Ramos (cell line): ENCODE results near the gene UBTD2.
"Not testable (repeated sequence)": the region's sequence is repeated elsewhere in the genome, so short reads cannot be mapped to it uniquely, and the experiment has no call there.

Source experiments
- in situ Hi-C: fragments of 300-500 bp; cut with MboI; formaldehyde crosslinking; loops from one replicate; pipeline ENCODE4 v1.14.3; 2022; ENCODE audit warnings: low sequenced_read_pairs; ENCODE audit not compliant: unreplicated experiment

UBTD2 gene, protein sequence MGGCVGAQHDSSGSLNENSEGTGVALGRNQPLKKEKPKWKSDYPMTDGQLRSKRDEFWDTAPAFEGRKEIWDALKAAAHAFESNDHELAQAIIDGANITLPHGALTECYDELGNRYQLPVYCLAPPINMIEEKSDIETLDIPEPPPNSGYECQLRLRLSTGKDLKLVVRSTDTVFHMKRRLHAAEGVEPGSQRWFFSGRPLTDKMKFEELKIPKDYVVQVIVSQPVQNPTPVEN

DNA sequence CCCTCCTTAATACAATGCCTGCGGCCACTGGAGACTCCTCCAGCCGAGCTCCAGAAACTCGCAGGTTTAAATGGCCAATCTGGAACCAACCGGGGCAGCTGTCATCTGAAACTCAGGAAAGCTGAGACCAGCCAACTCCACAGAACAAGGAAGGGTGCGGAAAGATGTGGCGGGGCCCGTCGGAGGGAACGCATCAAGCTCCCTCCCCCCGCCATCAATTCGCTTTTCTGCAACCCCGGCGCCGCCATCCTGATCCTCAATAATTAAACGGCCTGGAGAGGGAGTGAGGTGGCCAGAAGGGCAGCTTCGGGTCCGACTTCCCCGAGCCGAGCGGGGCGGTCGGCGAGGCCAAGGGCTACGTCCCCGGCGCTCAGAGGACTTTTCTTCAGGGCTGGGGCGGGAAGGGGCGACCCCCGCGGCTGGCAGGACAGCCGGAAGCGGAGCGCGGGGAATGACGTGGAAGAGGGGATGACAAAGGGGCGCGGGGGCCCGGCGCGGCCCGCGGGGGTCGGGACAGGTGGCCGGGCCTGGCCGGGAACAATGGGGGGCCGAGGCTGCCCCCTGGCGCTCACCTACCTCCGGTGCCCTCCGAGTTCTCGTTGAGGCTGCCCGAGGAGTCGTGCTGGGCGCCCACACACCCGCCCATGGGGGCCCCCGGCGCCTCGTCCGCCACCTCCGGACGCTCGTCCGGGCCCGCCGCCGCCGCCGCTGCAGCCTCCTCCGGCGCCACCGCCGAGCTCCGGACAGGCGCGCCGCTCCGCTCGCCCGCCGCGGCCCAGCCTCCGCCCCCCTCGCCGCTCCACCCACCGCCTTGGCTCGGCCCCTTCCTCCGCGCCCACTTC lies at the start of gene UBTD2:
Gene UBTD2, minus strand, starts transcription at position 745 of the 842 bp plus-strand sequence. Its CDS starts 99 bp downstream, at position 646.
- in situ Hi-C loops, result no loop called here

DNA sequence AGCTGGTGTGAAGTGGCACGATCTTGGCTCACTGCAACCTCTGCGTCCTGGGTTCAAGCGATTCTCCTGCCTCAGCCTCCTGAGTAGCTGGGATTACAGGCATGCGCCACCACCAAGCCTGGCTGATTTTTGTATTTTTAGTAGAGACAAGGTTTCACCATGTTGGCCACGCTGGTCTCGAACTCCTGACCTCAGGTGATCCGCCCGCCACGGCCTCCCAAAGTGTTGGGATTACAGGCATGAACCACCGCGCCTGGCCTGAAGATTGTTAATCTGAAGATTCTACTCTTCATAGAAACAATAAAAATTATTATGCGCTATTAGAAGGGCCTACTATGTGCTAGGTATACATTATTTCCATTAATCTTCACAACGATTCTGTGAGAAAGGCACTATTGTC lies 43.3 kb upstream of the UBTD2 start:
- in situ Hi-C loops, result not testable (repeated sequence)

DNA sequence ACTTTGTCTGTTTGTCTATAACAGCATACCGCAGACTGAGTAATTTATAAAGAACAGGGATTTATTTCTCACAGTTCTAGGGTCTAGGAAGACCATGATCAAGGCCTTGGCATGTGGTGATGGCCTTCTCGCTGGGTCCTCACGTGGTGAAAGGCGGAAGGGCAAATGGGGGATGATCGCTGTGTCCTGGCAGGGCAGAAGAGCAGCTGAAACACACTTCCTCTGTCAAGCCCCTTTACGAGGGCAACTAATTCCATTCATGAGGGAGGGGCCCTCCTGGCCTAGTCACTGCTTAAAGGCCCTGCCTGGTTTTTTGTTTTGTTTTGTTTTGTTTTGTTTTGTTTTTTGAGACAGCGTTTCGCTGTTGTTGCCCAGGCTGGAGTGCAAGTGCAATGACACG lies 41.9 kb upstream of the UBTD2 start:
- in situ Hi-C loops, result no loop called here

DNA sequence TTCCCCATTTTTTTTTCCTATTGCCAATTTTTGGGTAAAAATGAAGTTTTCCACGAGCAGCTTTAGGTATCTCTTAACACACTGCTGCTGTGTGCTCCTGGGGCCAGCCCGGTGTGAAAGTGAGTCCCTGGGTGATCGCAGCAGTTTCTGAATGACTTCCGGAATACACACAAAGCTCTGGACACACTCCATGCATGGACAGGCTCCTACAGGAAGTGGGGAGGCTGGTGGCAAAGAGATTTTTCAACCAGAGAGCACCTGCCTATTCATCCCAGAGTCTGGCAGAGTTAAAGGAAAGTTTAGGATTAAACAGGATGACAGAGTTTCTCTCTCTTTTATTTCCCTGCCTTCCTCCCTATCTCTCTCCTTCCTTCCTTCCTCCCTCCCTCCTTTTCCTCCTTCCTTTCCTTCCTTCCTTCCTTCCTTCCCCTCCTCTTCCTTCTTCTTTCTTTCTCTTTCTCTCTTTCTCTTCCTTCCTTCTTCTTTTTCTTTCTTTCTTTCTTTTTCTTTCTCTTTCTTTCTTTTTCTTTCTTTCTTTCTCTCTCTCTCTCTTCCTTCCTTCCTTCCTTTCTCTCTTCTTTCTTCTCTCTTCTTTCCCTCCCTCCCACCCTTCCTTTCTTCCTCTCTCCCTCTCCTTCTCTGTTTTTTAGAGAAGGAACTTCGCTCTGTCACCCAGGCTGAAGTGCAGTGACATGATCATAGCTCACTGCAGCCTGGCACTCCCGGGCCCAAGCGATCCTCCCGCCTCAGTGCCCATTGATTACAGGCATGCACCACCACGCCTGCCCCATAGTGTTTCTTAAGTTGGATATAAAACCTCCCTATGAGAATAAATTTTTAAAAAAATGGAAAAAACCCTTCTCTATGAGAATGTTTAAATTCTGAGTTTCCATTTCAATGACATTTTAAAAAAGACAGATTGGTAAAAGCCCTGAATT lies 38.7 kb upstream of the UBTD2 start:
- in situ Hi-C loops, result no loop called here

DNA sequence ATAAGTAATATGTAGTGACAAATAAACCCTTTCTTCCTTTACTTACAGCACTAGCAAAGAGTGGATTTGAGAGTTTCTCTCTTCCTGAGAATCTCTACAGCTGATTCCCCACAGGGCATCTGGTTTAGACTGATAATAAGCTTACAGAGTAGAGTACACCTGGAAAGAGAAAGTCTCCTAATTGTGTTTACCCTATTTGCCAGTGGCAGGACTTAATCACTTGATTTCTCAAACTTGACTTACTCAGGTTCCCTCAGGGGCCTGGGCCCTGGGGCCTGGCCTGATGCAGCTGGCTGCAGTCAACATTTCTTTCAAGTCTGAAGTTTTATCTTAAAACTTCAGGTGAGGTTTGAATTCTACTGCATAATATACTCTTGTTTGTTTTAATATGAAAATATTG lies 38.0 kb upstream of the UBTD2 start:
- in situ Hi-C loops, result no loop called here

DNA sequence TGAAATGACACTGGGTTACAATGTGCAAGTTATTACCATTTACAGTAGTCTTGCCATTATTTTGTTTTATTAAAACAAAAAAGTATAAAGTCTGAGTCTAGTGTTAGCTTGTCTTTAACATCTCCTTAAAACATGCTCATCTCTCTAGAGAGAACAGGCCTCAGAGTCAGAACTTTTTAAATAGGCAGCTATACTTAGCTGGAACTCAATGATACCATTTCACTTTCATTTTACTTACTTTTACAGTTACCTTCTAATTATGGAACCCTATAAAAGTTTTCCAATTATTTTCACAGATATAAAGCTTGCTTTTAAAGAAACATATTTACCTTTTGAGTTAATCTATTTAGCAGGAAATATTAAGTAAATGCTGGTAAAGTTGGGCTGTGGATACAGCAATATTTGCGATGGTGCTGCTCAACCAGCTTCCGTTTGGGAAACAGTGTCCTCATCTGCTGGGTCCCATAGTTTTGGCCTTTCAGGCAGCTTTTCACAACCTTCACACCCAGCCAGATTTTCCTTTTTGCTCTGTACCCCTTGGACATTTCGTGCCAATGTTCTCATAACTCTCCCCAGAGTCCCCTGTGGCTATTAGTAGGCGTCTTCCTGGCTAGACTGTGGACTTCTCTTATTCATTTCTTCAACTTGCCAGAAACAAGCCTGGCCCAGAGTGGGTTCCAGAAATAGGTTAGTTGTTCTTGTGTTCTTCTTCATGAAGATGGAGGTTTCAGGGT lies 36.3 kb upstream of the UBTD2 start:
- in situ Hi-C loops, result no loop called here

DNA sequence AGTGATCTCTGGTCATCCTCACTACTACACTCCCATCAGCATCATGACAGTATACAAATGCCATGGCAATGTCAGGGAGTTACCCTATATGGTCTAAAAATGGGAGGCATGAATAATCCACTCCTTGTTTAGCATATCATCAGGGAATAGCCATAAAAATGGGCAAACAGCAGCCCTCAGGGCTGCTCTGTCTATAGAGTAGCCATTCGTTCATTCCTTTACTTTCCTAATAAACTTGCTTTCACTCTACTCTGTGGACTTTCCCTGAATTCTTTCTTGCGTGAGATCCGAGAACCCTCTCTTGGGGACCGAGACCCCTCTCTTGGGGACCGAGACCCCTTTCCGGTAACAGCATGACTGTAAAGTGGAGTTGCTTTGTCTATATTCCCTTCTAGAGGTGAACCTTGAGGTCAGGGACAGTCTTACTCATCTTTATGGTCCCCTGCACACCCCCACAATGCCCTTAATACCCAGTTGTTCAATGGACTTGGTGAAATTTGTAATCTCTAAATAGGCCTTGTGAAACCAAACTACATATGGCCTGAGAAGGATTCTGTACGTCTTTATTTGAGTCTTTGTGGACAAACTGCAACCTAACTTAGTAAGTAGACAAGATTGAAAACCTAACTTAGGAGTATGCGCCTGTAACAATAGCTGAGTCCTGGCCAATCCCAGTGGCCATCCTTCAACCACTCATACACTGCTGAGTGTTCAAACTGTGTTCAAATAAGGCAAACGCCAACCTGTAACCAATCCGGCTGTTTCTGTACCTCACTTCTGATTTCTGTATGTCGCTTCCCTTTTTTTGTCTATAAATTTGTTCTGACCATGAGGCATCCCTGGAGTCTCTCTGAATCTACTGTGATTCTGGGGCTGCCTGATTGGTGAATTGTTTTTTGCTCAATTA lies 32.3 kb upstream of the UBTD2 start:
- in situ Hi-C loops, result no loop called here

DNA sequence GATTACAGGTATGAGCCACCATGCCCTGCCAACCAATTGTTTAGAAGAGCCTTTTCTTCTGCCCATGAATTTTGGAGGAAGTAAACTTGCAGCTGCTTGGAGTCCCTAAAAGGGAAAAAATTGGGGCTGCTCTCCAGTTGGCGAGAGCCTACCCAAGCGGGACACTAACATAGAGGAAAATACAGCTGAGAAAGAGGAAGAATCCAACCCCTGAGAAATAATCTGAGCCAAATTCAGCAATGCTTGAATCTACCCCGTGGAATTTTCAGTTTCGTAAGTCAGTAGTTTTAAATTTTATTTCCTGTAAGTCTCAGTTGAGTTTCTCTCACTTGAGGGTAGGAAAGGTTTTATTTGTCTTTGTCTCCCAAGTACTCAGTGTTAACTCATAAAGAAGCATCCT lies 30.4 kb upstream of the UBTD2 start:
- in situ Hi-C loops, result no loop called here

DNA sequence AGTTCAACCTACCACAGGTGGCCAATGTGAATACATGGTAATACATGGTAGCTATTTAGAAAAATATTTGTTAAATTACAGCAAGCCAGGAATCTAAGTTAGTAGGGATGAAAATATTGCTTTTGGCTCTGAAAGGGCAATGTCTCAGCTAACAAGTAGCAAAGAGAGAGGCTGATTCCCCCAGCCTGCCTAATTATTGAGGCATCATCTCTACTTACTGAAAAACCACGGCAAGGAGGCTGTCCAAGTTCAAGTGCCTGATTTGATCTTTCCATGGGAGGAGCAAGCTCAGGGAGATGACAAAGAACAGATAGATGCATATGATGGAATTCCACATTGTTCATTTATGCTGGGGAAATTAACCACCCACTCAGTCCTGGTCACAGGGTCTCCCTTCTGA lies 28.7 kb upstream of the UBTD2 start:
- in situ Hi-C loops, result no loop called here

DNA sequence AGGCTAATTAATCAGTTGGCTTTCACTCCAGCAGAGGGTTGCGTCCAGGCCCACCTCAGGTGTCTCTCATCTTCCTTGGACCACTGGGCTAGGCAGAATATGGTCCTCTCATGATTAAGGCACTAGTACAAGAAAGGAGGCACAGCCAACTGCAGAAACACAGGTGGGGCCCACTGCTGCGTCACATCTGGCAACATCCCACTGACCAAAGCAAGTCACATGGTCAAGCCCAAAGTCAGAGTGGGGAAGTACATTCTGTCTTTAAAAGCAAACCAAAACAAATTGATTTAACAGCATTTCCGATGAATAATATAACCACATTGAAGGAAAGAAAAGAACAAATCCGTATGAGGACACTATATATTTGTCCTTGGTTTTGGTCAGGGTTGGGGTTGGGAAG lies 28.0 kb upstream of the UBTD2 start:
- in situ Hi-C loops, result no loop called here

DNA sequence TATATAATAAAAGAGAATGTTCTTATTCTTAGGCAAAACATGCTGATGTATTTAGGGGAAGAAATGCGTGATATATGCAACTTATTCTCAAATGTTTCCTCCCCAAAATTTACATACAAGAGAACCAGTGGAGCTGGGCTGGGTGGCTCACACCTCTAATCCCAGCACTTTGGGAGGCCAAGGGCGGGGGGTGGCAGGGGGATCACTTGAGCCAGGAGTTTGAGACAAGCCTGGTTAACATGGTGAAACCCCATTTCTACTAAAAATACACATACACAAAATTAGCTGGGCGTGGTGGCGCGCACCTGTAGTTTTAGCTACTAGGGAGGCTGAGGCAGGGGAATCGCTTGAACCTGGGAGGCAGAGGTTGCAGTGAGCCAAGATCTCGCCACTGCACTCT lies 27.5 kb upstream of the UBTD2 start:
- in situ Hi-C loops, result no loop called here

DNA sequence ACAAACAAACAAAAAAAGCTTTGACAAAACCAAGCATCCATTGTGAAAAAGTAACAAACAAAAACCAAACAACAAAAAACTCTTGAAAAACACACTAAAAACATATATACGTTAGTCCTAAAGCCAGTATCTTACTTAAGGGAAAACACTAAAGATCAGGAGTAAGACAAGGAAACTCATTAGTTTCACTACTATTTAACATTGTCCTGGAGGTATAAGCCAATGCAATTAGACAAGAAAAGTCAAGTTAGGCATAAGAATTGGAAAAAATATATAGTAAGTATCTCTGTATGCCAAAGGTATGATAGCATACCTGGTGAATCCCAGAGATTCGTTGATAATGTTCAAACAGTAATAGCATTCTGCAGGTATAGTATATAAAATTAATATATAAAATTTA lies 21.8 kb upstream of the UBTD2 start:
- in situ Hi-C loops, result no loop called here

DNA sequence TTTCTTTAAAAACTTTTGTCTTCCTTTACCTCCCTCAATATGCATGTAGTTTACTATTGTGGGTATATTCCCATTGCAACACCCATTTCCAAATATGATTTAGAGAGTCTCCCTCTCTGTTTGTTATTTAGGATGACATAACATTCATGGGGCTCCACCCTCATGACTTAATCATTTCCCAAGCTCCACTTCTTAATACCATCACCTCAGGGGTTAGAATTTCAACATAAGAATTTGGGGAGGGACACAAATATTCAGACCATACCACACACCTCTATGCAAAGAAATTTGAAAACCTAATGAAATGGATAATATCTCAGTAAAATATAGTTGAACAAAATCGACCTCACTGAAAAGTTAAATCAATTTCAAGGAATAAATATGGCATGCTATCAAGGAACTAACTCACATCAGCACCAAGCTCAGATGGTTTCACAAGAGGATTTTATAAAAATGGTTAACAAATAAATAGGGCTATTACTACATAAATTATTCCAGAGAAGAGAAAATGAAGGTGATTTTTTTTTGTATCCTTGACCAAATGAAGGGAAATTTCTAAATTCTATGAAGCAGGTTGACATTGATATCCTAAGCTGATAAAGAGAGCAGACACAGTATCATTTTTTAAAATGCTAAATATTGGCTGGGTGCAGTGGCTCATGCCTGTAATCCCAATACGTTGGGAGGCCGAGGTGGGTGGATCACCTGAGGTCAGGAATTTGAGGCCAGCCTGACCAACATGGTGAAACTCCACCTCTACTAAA lies 20.2 kb upstream of the UBTD2 start:
- in situ Hi-C loops, result no loop called here

DNA sequence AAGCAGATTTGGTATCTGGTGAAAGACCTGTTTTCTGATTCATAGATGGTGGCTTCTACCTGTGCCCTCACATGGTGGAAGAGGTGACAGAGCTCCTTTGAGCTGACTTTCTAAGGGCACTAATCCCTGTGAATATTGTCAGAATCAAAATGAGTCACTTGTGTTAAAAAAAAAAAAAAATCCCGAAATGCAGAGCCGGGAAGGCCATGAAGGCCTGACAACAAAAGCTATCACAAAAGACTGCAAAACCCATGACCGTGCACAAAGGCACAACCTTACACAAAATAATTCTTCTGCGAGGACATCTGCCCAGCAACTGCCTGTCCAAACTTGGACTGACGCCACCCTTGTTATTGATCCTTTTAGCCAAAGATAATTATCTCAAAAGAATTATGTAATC lies 19.6 kb upstream of the UBTD2 start:
- in situ Hi-C loops, result no loop called here

DNA sequence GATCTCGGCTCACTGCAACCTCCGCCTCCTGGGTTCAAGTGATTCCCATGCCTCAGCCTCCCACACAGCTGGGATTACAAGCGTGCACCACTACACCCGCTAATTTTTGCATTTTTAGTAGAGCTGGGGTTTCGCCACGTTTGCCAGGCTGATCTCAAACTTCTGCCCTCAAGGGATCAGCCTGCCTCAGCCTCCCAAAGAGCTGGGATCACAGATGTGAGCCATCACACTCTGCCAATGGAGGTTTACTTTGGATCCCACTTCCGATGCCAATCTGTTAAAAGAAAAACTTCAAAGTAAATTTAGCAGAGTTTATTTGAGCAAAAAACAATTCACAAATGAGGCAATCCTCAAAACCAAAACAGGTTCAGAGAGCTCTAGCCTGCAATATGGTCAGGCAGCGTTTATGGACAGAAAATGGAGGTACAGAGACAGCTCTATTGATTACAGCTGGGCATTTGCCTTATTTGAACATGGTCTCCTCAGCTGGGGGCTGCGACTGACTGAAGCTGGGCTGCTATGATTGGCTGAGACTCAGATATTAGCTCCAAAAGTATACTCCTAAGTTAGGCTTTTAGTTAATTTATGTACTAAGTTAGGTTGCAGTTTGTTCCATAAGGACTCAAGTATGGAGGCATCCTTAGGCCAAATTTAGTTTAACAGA lies 18.6 kb upstream of the UBTD2 start:
- in situ Hi-C loops, result no loop called here

DNA sequence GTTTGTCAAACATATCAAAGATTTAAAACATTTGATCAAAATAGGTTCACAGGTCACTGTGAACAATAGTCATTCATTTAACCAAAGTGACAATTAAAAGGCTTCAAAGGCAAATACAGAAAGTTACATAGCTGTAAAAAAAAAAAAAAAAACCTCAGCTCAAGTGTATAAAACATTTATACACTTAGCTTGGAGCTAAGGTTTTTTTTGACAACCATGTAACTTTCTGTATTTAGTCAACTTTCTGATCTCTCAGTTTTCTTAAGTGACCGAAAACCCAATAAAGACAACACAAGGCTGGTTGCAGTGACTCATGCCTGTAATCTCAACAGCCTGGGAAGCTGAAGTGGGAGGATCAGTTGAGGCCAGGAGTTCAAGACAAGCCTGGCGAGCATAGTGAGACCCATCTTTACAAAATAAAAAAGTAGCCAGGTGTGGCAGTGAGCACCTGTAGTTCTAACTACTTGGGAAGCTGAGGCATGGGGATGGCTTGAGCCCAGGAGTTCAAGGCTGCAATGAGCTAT lies 16.4 kb upstream of the UBTD2 start:
- in situ Hi-C loops, result loop anchor here (10.0 kb wide), 1 partner anchor 385 kb away; no protein-coding TSS in a partner anchor

DNA sequence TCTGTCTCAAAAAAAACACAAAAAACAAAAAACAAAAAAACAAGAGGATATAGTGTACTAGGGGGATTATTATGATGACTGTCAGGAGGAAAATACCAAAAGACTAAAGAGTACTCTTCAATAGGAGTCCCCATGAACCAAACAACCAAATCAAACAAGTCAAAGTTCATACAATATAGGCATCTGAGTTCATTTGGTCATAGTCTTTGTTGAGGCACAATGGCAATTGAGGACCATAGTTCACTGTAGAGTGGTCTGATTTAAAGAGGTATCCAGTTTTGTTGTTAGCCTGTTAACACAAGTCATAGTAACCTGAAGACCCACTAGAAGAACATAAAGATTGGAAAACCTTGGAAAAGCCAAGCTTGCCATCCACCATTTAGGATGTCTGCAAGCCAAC lies 11.3 kb upstream of the UBTD2 start:
- in situ Hi-C loops, result loop anchor here (5.0 to 10.0 kb wide), 2 partner anchors 193 to 380 kb away; no protein-coding TSS in a partner anchor
